H1 (cell line): ENCODE results near the gene NSUN4. TPM values are rescaled to one million over a fixed set of nuclear protein-coding genes. Genes with fewer than 3 reads are reported as not detected.

Source experiments
- CTCF ChIA-PET: fragments of 300-600 bp; sonication (Branson Sonifier 250); formaldehyde crosslinking; loops from one replicate; lab custom pipeline; 2021; ENCODE audit not compliant: partially characterized antibody; lab: Charles Lee
- POLR2A ChIA-PET: fragments of 300-600 bp; sonication (Branson Sonifier 250); formaldehyde crosslinking; loops from one replicate; lab custom pipeline; 2021; ENCODE audit warnings: inconsistent platforms; ENCODE audit not compliant: partially characterized antibody; lab: Charles Lee
- DNase-seq, 2 experiments: peaks; one replicate each; pipeline versions ENCODE4 v3.0.0 to v3.0.0-alpha.2; 2010 to 2022; ENCODE audit warnings: low spot score in 2 of 2, low read depth in 1 of 2, mixed read lengths in 1 of 2
- FAIRE-seq: peaks from 2 replicates; lab custom pipeline; 2011; peaks lifted over from hg19 to GRCh38; lab: Jason Lieb, UNC
- H2AFZ ChIP-seq: 2 replicates; pipeline ENCODE4 v1.8.1; 2012; ENCODE audit warnings: low read length, inconsistent platforms
- H2AK5ac ChIP-seq: 2 replicates; pipeline ENCODE4 v1.6.1; 2013; ENCODE audit warnings: low read depth, low read length
- H2BK120ac ChIP-seq: replicated peaks from 2 replicates; pipeline ENCODE3; 2013; ENCODE audit warnings: low read depth, low read length, inconsistent platforms
- H2BK12ac ChIP-seq: 2 replicates; pipeline ENCODE4 v1.6.1; 2013; ENCODE audit warnings: low read depth, low read length
- H2BK15ac ChIP-seq: 2 replicates; pipeline ENCODE4 v1.6.1; 2013; ENCODE audit warnings: low read length
- H2BK20ac ChIP-seq: 2 replicates; pipeline ENCODE4 v1.6.1; 2013; ENCODE audit warnings: low read length
- H2BK5ac ChIP-seq: 2 replicates; pipeline ENCODE4 v1.6.1; 2013; ENCODE audit warnings: low read depth, low read length
- H3K14ac ChIP-seq: 2 replicates; pipeline ENCODE4 v1.6.1; 2013; ENCODE audit warnings: inconsistent platforms; ENCODE audit not compliant: insufficient read length
- H3K18ac ChIP-seq: 2 replicates; pipeline ENCODE4 v1.6.1; 2013; ENCODE audit warnings: low read length; ENCODE audit errors: extremely low read depth
- H3K23ac ChIP-seq: 2 replicates; pipeline ENCODE4 v1.6.1; 2013; ENCODE audit warnings: inconsistent platforms; ENCODE audit not compliant: insufficient read length
- H3K23me2 ChIP-seq: 2 replicates; pipeline ENCODE4 v1.6.1; 2013; ENCODE audit warnings: low read depth, low read length
- H3K27ac ChIP-seq: 2 replicates; pipeline ENCODE4 v1.6.1; 2011; ENCODE audit warnings: low read depth, low read length, inconsistent platforms
- H3K27me3 ChIP-seq, 4 experiments: replicated peaks in 1 of 4; 1 replicate in 1 of 4; 2 replicates in 3 of 4; pipeline versions ENCODE4 v1.6.1 to v1.8.1; 2011 to 2013; ENCODE audit warnings: low read length in 3 of 4, mild to moderate bottlenecking in 3 of 4, inconsistent platforms in 2 of 4, mixed read lengths in 2 of 4, moderate library complexity in 1 of 4; ENCODE audit not compliant: control insufficient read depth in 3 of 4, insufficient read depth in 3 of 4; ENCODE audit errors: extremely low read depth in 1 of 4
- H3K36me3 ChIP-seq, 4 experiments: 2 replicates each; pipeline versions ENCODE4 v1.6.1 to v1.8.1; 2011 to 2013; ENCODE audit warnings: mild to moderate bottlenecking in 4 of 4, low read length in 3 of 4, moderate library complexity in 2 of 4, control low read depth in 1 of 4, inconsistent platforms in 1 of 4; ENCODE audit not compliant: insufficient read depth in 4 of 4, control insufficient read depth in 2 of 4
- H3K4ac ChIP-seq: replicated peaks from 2 replicates; pipeline ENCODE3; 2013; ENCODE audit warnings: low read length, low read depth, mixed read lengths, inconsistent platforms; ENCODE audit not compliant: insufficient read length
- H3K4me1 ChIP-seq, 4 experiments: replicated peaks in 1 of 4; 1 replicate in 1 of 4; 2 replicates in 3 of 4; pipeline versions ENCODE4 v1.6.1 to v1.8.1; 2011 to 2013; ENCODE audit warnings: low read length in 3 of 4, inconsistent platforms in 2 of 4, mixed read lengths in 1 of 4; ENCODE audit not compliant: insufficient read depth in 4 of 4, control insufficient read depth in 3 of 4
- H3K4me2 ChIP-seq, 2 experiments: 2 replicates each; pipeline versions ENCODE4 v1.6.1 to v1.8.1; 2011 to 2013; ENCODE audit warnings: low read depth in 2 of 2, low read length in 2 of 2, control low read depth in 1 of 2, inconsistent platforms in 1 of 2, mild to moderate bottlenecking in 1 of 2; ENCODE audit not compliant: insufficient read depth in 1 of 2
- H3K4me3 ChIP-seq, 4 experiments: fragments of 200-600, 300-600 bp in 1 of 4; sonication (generic), shearing (Covaris generic), sonication (Bioruptor Twin) in 1 of 4; 2 replicates each; pipeline versions ENCODE4 v1.5.1 to v1.8.1; 2011 to 2016; ENCODE audit warnings: low read length in 4 of 4, low read depth in 3 of 4, control low read depth in 2 of 4, inconsistent platforms in 2 of 4, mild to moderate bottlenecking in 2 of 4, mixed read lengths in 1 of 4, moderate library complexity in 1 of 4; ENCODE audit not compliant: insufficient read depth in 2 of 4; ENCODE audit errors: extremely low read depth in 1 of 4
- H3K56ac ChIP-seq: replicated peaks from 2 replicates; pipeline ENCODE3; 2013; ENCODE audit warnings: low read depth, mild to moderate bottlenecking, mixed read lengths, low read length, inconsistent platforms; ENCODE audit not compliant: insufficient read length
- H3K79me1 ChIP-seq: 2 replicates; pipeline ENCODE4 v1.6.1; 2013; ENCODE audit warnings: low read depth, low read length, control low read depth
- H3K79me2 ChIP-seq, 2 experiments: 2 replicates each; pipeline versions ENCODE4 v1.6.1 to v1.8.1; 2012 to 2013; ENCODE audit warnings: low read length in 2 of 2, mild to moderate bottlenecking in 2 of 2, inconsistent platforms in 1 of 2; ENCODE audit not compliant: insufficient read depth in 2 of 2, control insufficient read depth in 1 of 2
- H3K9ac ChIP-seq, 4 experiments: replicated peaks in 1 of 4; 1 replicate in 1 of 4; 2 replicates in 3 of 4; pipeline versions ENCODE4 v1.6.1 to v1.8.1; 2011 to 2013; ENCODE audit warnings: low read depth in 3 of 4, low read length in 3 of 4, control low read depth in 2 of 4, mild to moderate bottlenecking in 2 of 4, moderate library complexity in 2 of 4, inconsistent platforms in 1 of 4; ENCODE audit errors: extremely low read depth in 1 of 4
- H3K9me3 ChIP-seq, 2 experiments: 2 replicates each; pipeline versions ENCODE4 v1.6.1 to v1.8.1; 2012 to 2013; ENCODE audit warnings: mild to moderate bottlenecking in 2 of 2, moderate library complexity in 2 of 2, control low read depth in 1 of 2, inconsistent platforms in 1 of 2, low read depth in 1 of 2, low read length in 1 of 2, mixed read lengths in 1 of 2; ENCODE audit not compliant: insufficient read depth in 2 of 2
- H4K20me1 ChIP-seq, 2 experiments: replicated peaks in 1 of 2; 2 replicates each; pipeline versions ENCODE3 to v1.8.1; 2011 to 2013; ENCODE audit warnings: inconsistent platforms in 2 of 2, low read length in 2 of 2, mild to moderate bottlenecking in 1 of 2; ENCODE audit not compliant: insufficient read depth in 2 of 2, control insufficient read depth in 1 of 2
- H4K5ac ChIP-seq: 2 replicates; pipeline ENCODE4 v1.6.1; 2013; ENCODE audit warnings: low read length, low read depth, mixed read lengths, inconsistent platforms; ENCODE audit not compliant: insufficient read length
- H4K8ac ChIP-seq: 2 replicates; pipeline ENCODE4 v1.8.0; 2013; ENCODE audit warnings: mild to moderate bottlenecking, moderate library complexity, low read length, inconsistent platforms; ENCODE audit not compliant: insufficient read depth; ENCODE audit errors: extremely low read depth
- H4K91ac ChIP-seq: replicated peaks from 2 replicates; pipeline ENCODE3; 2013; ENCODE audit warnings: low read length, mixed read lengths, inconsistent platforms; ENCODE audit not compliant: insufficient read length
- PHF8 ChIP-seq: fragments of 200-600 bp; sonication (generic); conservative IDR thresholded peaks from 2 replicates; pipeline ENCODE4 v1.7.1; 2012; ENCODE audit warnings: low read depth, mild to moderate bottlenecking, inconsistent platforms, low read length, moderate library complexity
- SIN3A ChIP-seq, 2 experiments: IDR thresholded peaks in 1 of 2; conservative IDR thresholded peaks in 1 of 2; 2 replicates each; pipeline ENCODE4 v1.6.1; 2011 to 2012; ENCODE audit warnings: low read length in 2 of 2, improper control_type of control experiment in 1 of 2, low read depth in 1 of 2, mild to moderate bottlenecking in 1 of 2
- SIX5 ChIP-seq: IDR thresholded peaks from 2 replicates; pipeline ENCODE4 v1.6.1; 2011; ENCODE audit warnings: mild to moderate bottlenecking, low read depth, low read length
- WGBS, 2 experiments: shearing (Covaris generic) in 1 of 2; methylation state at CpG; one replicate each; pipeline versions ENCODE4 v1.1.6 to v1.1.7; 2013 to 2015; ENCODE audit warnings: low lambda C conversion rate in 2 of 2, mixed read lengths in 2 of 2, inconsistent platforms in 1 of 2, low coverage in 1 of 2, missing lambda C conversion rate in 1 of 2; ENCODE audit not compliant: insufficient replicate concordance in 2 of 2, insufficient coverage in 1 of 2, insufficient read length in 1 of 2; ENCODE audit errors: extremely low coverage in 1 of 2, missing lambda C conversion rate in 1 of 2; 5-methylcytosine and 5-hydroxymethylcytosine counted together
- polyA plus RNA-seq, 7 experiments: library from polyadenylated mRNA; depleted of rRNA in 3 of 7; stranded (reverse) in 5 of 7; unstranded in 2 of 7; fragments of >200 nt in 5 of 7; fragments of 200-250 nt in 2 of 7; gene quantifications; 1 replicate in 5 of 7; 2 replicates in 1 of 7; 4 replicates in 1 of 7; pipeline versions ENCODE4 v1.2.1 to v1.2.3, GENCODE V29; 2011 to 2013; ENCODE audit warnings: missing spikeins in 2 of 7, mixed read lengths in 2 of 7
- total RNA-seq: library from RNA; stranded (reverse); fragmentation: NEBNext Ultra II Directional; extraction: Animal tissue kit (Norgen Biotek cat#: 25700); gene quantifications from 2 replicates; pipeline ENCODE4 v1.2.1, GENCODE V29; 2021

NSUN4 gene
- total and polyA plus RNA-seq, 2 of the 8 experiments (the other 6 are each of a cell fraction or from before 2014, with no cell fraction given) = 9.7 to 15.7 TPM

DNA sequence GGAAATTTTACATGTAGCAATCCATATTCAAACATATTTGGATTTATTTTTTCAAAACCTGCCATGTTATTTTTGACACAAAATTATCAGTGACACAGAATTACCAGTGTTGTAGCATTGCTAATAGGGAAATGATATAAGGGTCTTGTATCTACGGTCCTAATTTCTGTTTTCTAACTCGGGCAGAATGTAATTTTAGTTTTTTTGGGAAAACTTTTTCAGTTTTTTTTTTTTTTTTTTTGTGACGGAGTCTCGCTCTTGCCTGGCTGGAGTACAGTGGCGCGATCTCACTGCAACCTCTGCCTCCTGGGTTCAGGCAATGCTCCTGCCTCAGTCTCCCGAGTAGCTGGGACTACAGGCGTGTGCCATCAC is 34.5 kb upstream of the NSUN4 start:
- ChIA-PET POLR2A (interaction anchor here (0.9 to 6.1 kb wide), 5 partner anchors 9 to 58 kb away, joined by 3 to 70 read pairs (median 30); no protein-coding TSS in a partner anchor), CTCF (interaction anchor here (0.6 to 1.3 kb wide), 3 partner anchors 12 to 23 kb away, joined by 3 to 4 read pairs (median 3); no protein-coding TSS in a partner anchor)
- Histone ChIP-seq H3K23ac (no peak overlapping the region), H3K14ac (no peak overlapping the region), H3K4me1 (peaks cover 5 to 15% (median 13%) of the 10 kb centered on the region in 4 experiments; a peak in 6 of 7 replicates), H4K5ac (no peak overlapping the region), H2BK5ac (no peak overlapping the region), H4K8ac (no peak overlapping the region), H3K4me2 (peak overlapping the region; percentile 18 to 47; a peak in 2 of 4 replicates), H3K23me2 (peaks cover 7% of the 10 kb centered on the region; the same call in 1 of the 2 replicates), H2BK12ac (no peak overlapping the region), H3K4me3 (peak overlapping the region in 1 of 4 experiments; percentile 2; a peak in 2 of 8 replicates), H3K27ac (no peak overlapping the region), H4K91ac (no peak overlapping the region), H3K56ac (no peak overlapping the region), H3K79me2 (peaks cover 38 to 72% of the 10 kb centered on the region in 2 experiments), H2BK15ac (no peak overlapping the region), H3K18ac (no peak overlapping the region), H2BK120ac (no peak overlapping the region), H4K20me1 (peaks cover 13 to 14% of the 10 kb centered on the region in 2 experiments), H2AFZ (no peak overlapping the region), H3K36me3 (peaks cover 10 to 34% (median 16%) of the 10 kb centered on the region in 4 experiments), H3K79me1 (no peaks in the 10 kb centered on the region), H2AK5ac (no peak overlapping the region), H2BK20ac (no peak overlapping the region), H3K9ac (no peak overlapping the region), H3K9me3 (no peaks in the 10 kb centered on the region), H3K4ac (no peak overlapping the region), H3K27me3 (no peaks in the 10 kb centered on the region)
- WGBS, 2 experiments = 94% methylated on average over 8 of the region's 8 CpGs; no CpG with 5 or more reads in 1 of the 2 experiments
- FAIRE-seq (no peak), DNase-seq (no peak)
- TF ChIP-seq SIX5 = no peak
- no peak for TF ChIP-seq SIN3A (conservative IDR thresholded peaks at IDR 0.05 in 1 of 2, IDR thresholded peaks at IDR 0.05 in 1 of 2; ENCODE audit: low read depth in 1 of 2, low read length in 2 of 2)
- TF ChIP-seq PHF8 = no peak
